Nephron (organoid): ENCODE results near the gene FOXO6.

Experiments used
- H3K27ac Mint-ChIP-seq, 3 experiments: 2 replicates each; pipeline ENCODE4 v1.8.0; 2020; ENCODE audit warnings: mixed read lengths in 3 of 3, mild to moderate bottlenecking in 2 of 3, moderate library complexity in 1 of 3
- H3K27me3 Mint-ChIP-seq: 2 replicates; pipeline ENCODE4 v1.8.0; 2021; ENCODE audit warnings: low read depth, mild to moderate bottlenecking, moderate library complexity, mixed read lengths
- H3K36me3 Mint-ChIP-seq: 2 replicates; pipeline ENCODE4 v1.8.0; 2020; ENCODE audit warnings: low read depth, mixed read lengths
- H3K4me1 Mint-ChIP-seq: 2 replicates; pipeline ENCODE4 v1.8.0; 2020; ENCODE audit warnings: mixed read lengths
- H3K4me3 Mint-ChIP-seq, 3 experiments: 2 replicates each; pipeline ENCODE4 v1.8.0; 2020; ENCODE audit warnings: mild to moderate bottlenecking in 3 of 3, mixed read lengths in 3 of 3, moderate library complexity in 2 of 3
- H3K9me3 Mint-ChIP-seq: 2 replicates; pipeline ENCODE4 v1.8.0; 2020; ENCODE audit warnings: mixed read lengths
- CTCF ChIP-seq, 3 experiments: fragments of 200-600 bp; sonication (generic); IDR thresholded peaks; one replicate each; pipeline ENCODE4 v1.5.0; 2021; ENCODE audit warnings: antibody characterized with exemption in 3 of 3; ENCODE audit not compliant: unreplicated experiment in 3 of 3

FOXO6 gene

GRCh38 chr1:41315871-41316270 is 45.4 kb upstream of the FOXO6 start:
- no peaks in the 10 kb centered on the region for H3K9me3 Mint-ChIP-seq
- peaks cover 42% of the 10 kb centered on the region for H3K27me3 Mint-ChIP-seq
- H3K36me3 Mint-ChIP-seq: no peaks in the 10 kb centered on the region
- TF ChIP-seq CTCF (IDR thresholded peaks at IDR 0.05; ENCODE audit: unreplicated experiment in 3 of 3): no peak
- peak overlapping the region in 2 of 3 experiments; percentile 2 to 4 for H3K27ac Mint-ChIP-seq
- H3K4me3 Mint-ChIP-seq: no peak overlapping the region
- H3K4me1 Mint-ChIP-seq: peaks cover 52% of the 10 kb centered on the region

- Mint-ChIP-seq H3K9me3 (no peaks in the 10 kb centered on the region), H3K4me3 (no peak overlapping the region), H3K4me1 (peaks cover 60% of the 10 kb centered on the region), H3K27me3 (peaks cover 50% of the 10 kb centered on the region), H3K27ac (no peak overlapping the region), H3K36me3 (no peaks in the 10 kb centered on the region)
- no peak for TF ChIP-seq CTCF (IDR thresholded peaks at IDR 0.05; ENCODE audit: unreplicated experiment in 3 of 3)
Observed at GRCh38 chr1:41317361-41317760, 43.9 kb upstream of the FOXO6 start.

- Mint-ChIP-seq H3K36me3 (no peaks in the 10 kb centered on the region), H3K4me3 (no peak overlapping the region), H3K27ac (no peak overlapping the region), H3K4me1 (peaks cover 57% of the 10 kb centered on the region), H3K27me3 (peaks cover 50% of the 10 kb centered on the region), H3K9me3 (no peaks in the 10 kb centered on the region)
- no peak for TF ChIP-seq CTCF (IDR thresholded peaks at IDR 0.05; ENCODE audit: unreplicated experiment in 3 of 3)
Observed at GRCh38 chr1:41318135-41318534, 43.1 kb upstream of the FOXO6 start.

GRCh38 chr1:41319106-41319755 is 42.0 kb upstream of the FOXO6 start:
- Mint-ChIP-seq H3K9me3 (no peaks in the 10 kb centered on the region), H3K27me3 (peaks cover 51% of the 10 kb centered on the region), H3K4me3 (no peak overlapping the region), H3K36me3 (no peaks in the 10 kb centered on the region), H3K4me1 (peaks cover 49% of the 10 kb centered on the region), H3K27ac (peak overlapping the region in 1 of 3 experiments; percentile 5)
- no peak for TF ChIP-seq CTCF (IDR thresholded peaks at IDR 0.05; ENCODE audit: unreplicated experiment in 3 of 3)

GRCh38 chr1:41319807-41320711 is 41.2 kb upstream of the FOXO6 start:
- no peak for TF ChIP-seq CTCF (IDR thresholded peaks at IDR 0.05; ENCODE audit: unreplicated experiment in 3 of 3)
- Mint-ChIP-seq H3K27me3 (peaks cover 49% of the 10 kb centered on the region), H3K4me3 (no peak overlapping the region), H3K4me1 (peaks cover 40% of the 10 kb centered on the region), H3K27ac (peak overlapping the region; percentile 11 to 78 (median 53)), H3K9me3 (no peaks in the 10 kb centered on the region), H3K36me3 (no peaks in the 10 kb centered on the region)
